GM23338 (cell line): ENCODE measurements around the gene KRT85. TPM values are rescaled to one million over a fixed set of nuclear protein-coding genes. Genes with fewer than 3 reads are reported as not detected.

Source experiments
- ATAC-seq: fragments of 200-7000 bp; cut with Tn5 transposase; 3 replicates; pipeline ENCODE4 v1.9.1; 2020
- DNase-seq: peaks from one replicate; pipeline ENCODE4 v3.0.0-alpha.2; 2015; ENCODE audit warnings: low spot score
- H2AFZ ChIP-seq: fragments of 200-600 bp; sonication (generic); 2 replicates; pipeline ENCODE4 v1.8.0; 2016; ENCODE audit warnings: antibody characterized with exemption, mild to moderate bottlenecking, moderate library complexity
- H3F3A ChIP-seq: fragments of 200-600 bp; sonication (generic); replicated peaks from 2 replicates; pipeline ENCODE4 v1.8.0; 2017; ENCODE audit warnings: antibody characterized with exemption, mixed run types, low read depth
- H3K27ac ChIP-seq: fragments of 200-600 bp; sonication (generic); 2 replicates; pipeline ENCODE4 v1.6.1; 2016; ENCODE audit warnings: low read depth
- H3K27me3 ChIP-seq: fragments of 200-600 bp; sonication (generic); 2 replicates; pipeline ENCODE4 v1.8.0; 2016; ENCODE audit warnings: mild to moderate bottlenecking, mixed run types, moderate library complexity; ENCODE audit not compliant: insufficient read depth
- H3K36me3 ChIP-seq: fragments of 200-600 bp; sonication (generic); 2 replicates; pipeline ENCODE4 v1.8.0; 2016; ENCODE audit warnings: mild to moderate bottlenecking; ENCODE audit not compliant: insufficient read depth
- H3K4me1 ChIP-seq: fragments of 200-600 bp; sonication (generic); 2 replicates; pipeline ENCODE4 v1.8.0; 2016; ENCODE audit warnings: mild to moderate bottlenecking, moderate library complexity; ENCODE audit not compliant: insufficient read depth
- H3K4me2 ChIP-seq: fragments of 200-600 bp; sonication (generic); 2 replicates; pipeline ENCODE4 v1.7.1; 2017; ENCODE audit warnings: mixed run types
- H3K4me3 ChIP-seq: fragments of 200-600 bp; sonication (generic); 2 replicates; pipeline ENCODE4 v1.6.1; 2016; ENCODE audit warnings: mixed run types
- H3K79me2 ChIP-seq: fragments of 200-600 bp; sonication (generic); replicated peaks from 2 replicates; pipeline ENCODE4 v1.8.0; 2017; ENCODE audit warnings: mild to moderate bottlenecking; ENCODE audit not compliant: insufficient read depth
- H3K9me2 ChIP-seq: fragments of 200-600 bp; sonication (generic); 2 replicates; pipeline ENCODE4 v1.8.0; 2017; ENCODE audit not compliant: insufficient read depth
- H4K20me1 ChIP-seq: fragments of 200-600 bp; sonication (generic); replicated peaks from 2 replicates; pipeline ENCODE4 v1.8.0; 2017; ENCODE audit warnings: mild to moderate bottlenecking; ENCODE audit not compliant: insufficient read depth
- H3K27ac Mint-ChIP-seq: 2 replicates; pipeline ENCODE4 v1.8.0; 2020; ENCODE audit warnings: inconsistent platforms, mild to moderate bottlenecking, moderate library complexity, mixed read lengths
- H3K27me3 Mint-ChIP-seq: 3 replicates; pipeline ENCODE4 v1.8.0; 2022; ENCODE audit warnings: low read depth, mild to moderate bottlenecking, moderate library complexity, mixed read lengths, inconsistent platforms; ENCODE audit not compliant: insufficient read depth, poor library complexity
- H3K36me3 Mint-ChIP-seq: 3 replicates; pipeline ENCODE4 v1.8.0; 2021; ENCODE audit warnings: low read depth, mild to moderate bottlenecking, inconsistent platforms, moderate library complexity, mixed read lengths
- H3K4me1 Mint-ChIP-seq: 3 replicates; pipeline ENCODE4 v1.8.0; 2020; ENCODE audit warnings: mild to moderate bottlenecking, inconsistent platforms, mixed read lengths
- H3K4me3 Mint-ChIP-seq: 3 replicates; pipeline ENCODE4 v1.8.0; 2021; ENCODE audit warnings: moderate library complexity, mild to moderate bottlenecking, inconsistent platforms, mixed read lengths
- H3K9me3 Mint-ChIP-seq: 3 replicates; pipeline ENCODE4 v1.8.0; 2020; ENCODE audit warnings: moderate library complexity, mild to moderate bottlenecking, inconsistent platforms, mixed read lengths
- CREB1 ChIP-seq: fragments of 250-450 bp; sonication (Bioruptor Pico); IDR thresholded peaks from 2 replicates; pipeline ENCODE4 v1.5.0; 2020; ENCODE audit warnings: low read depth, mild to moderate bottlenecking, moderate library complexity
- CTCF ChIP-seq, 2 experiments: fragments of 200-600 bp in 1 of 2; sonication (generic) in 1 of 2; conservative IDR thresholded peaks; 2 replicates each; pipeline versions ENCODE4 v1.5.1 to v1.6.1; 2016 to 2017; ENCODE audit warnings: antibody characterized with exemption in 2 of 2, low read depth in 2 of 2, mild to moderate bottlenecking in 2 of 2, moderate library complexity in 1 of 2
- ETS1 ChIP-seq: IDR thresholded peaks from 2 replicates; pipeline ENCODE4 v1.6.1; 2016; ENCODE audit warnings: antibody characterized with exemption
- EZH2 ChIP-seq: fragments of 200-600 bp; sonication (generic); IDR thresholded peaks from one replicate; pipeline ENCODE4 v1.8.0; 2017; ENCODE audit warnings: antibody characterized with exemption, mild to moderate bottlenecking, low read depth; ENCODE audit not compliant: unreplicated experiment
- EZH2phosphoT487 ChIP-seq: fragments of 200-600 bp; sonication (generic); IDR thresholded peaks from one replicate; pipeline ENCODE4 v1.8.1; 2018; ENCODE audit warnings: antibody characterized with exemption; ENCODE audit not compliant: unreplicated experiment
- JUNB ChIP-seq: IDR thresholded peaks from one replicate; pipeline ENCODE4 v1.6.1; 2016; ENCODE audit warnings: antibody characterized with exemption; ENCODE audit not compliant: unreplicated experiment
- NANOG ChIP-seq: IDR thresholded peaks from 2 replicates; pipeline ENCODE4 v1.6.1; 2016; ENCODE audit warnings: antibody characterized with exemption, borderline replicate concordance
- POLR2AphosphoS5 ChIP-seq: IDR thresholded peaks from 2 replicates; pipeline ENCODE4 v1.6.1; 2016; ENCODE audit warnings: antibody characterized with exemption, low read depth
- STAT1 ChIP-seq: IDR thresholded peaks from one replicate; pipeline ENCODE4 v1.6.1; 2016; ENCODE audit warnings: antibody characterized with exemption; ENCODE audit not compliant: unreplicated experiment
- ZNF462 ChIP-seq: fragments of 250-450 bp; sonication (Bioruptor Pico); IDR thresholded peaks from 2 replicates; pipeline ENCODE4 v1.5.0; 2020; ENCODE audit warnings: mild to moderate bottlenecking, moderate library complexity
- polyA plus RNA-seq: library from polyadenylated mRNA; unstranded; fragments of >200 nt; fragmentation: Nextera tagmentation; extraction: Ambion mirVana; gene quantifications from 2 replicates; pipeline ENCODE4 v1.2.1, GENCODE V29; 2016
- total RNA-seq: library from RNA; depleted of rRNA; stranded (reverse); fragments of >200 nt; shearing (Covaris generic); gene quantifications from 2 replicates; pipeline ENCODE4 v1.2.3, GENCODE V29; 2014

The KRT85 gene
- total and polyA plus RNA-seq, 2 experiments from 2014 or later, result not detected

GRCh38 chr12:52403561-52403960 lies 36.3 kb upstream of the KRT85 start (continued):
- TF ChIP-seq STAT1 (no peak), POLR2AphosphoS5 (no peak), EZH2 (no peak), ETS1 (no peak), JUNB (no peak), CREB1 (CRISPR knock-in tag) (no peak)

- H3K27ac Mint-ChIP-seq, result no peak overlapping the region
- no peak overlapping the region for H3K27ac ChIP-seq
- H3K36me3 Mint-ChIP-seq, result 0 out of 3 replicates have a peak, but pooled peaks cover under 1% of the 10 kb centered on the region
- no peaks in the 10 kb centered on the region for H3K79me2 ChIP-seq
- no peaks in the 10 kb centered on the region for H3F3A ChIP-seq
- peak; percentile 64 for ATAC-seq
- no peaks in the 10 kb centered on the region for H3K27me3 Mint-ChIP-seq
- no peaks in the 10 kb centered on the region for H3K4me1 ChIP-seq
- H3K9me3 Mint-ChIP-seq, result peaks cover 5% of the 10 kb centered on the region; the same call in 2 of the 3 replicates
- H3K4me3 ChIP-seq, result no peak overlapping the region
- no peak for DNase-seq
- no peak overlapping the region for H3K4me2 ChIP-seq
- no peaks in the 10 kb centered on the region for H3K9me2 ChIP-seq
- no peaks in the 10 kb centered on the region for H3K36me3 ChIP-seq
- H3K4me1 Mint-ChIP-seq, result peaks cover 10% of the 10 kb centered on the region
- H2AFZ ChIP-seq, result peak overlapping the region; percentile 4; the same call in 1 of the 2 replicates
- H3K27me3 ChIP-seq, result no peaks in the 10 kb centered on the region
- no peak overlapping the region for H3K4me3 Mint-ChIP-seq
- H4K20me1 ChIP-seq, result no peaks in the 10 kb centered on the region
- no peak for TF ChIP-seq CTCF (conservative IDR thresholded peaks at IDR 0.05; ENCODE audit: low read depth in 2 of 2)
- no peak for TF ChIP-seq STAT1
- no peak for TF ChIP-seq ETS1
- TF ChIP-seq CREB1 (CRISPR knock-in tag), result no peak
- TF ChIP-seq NANOG, result no peak
- no peak for TF ChIP-seq ZNF462
- TF ChIP-seq EZH2phosphoT487, result no peak
- no peak for TF ChIP-seq POLR2AphosphoS5
Observed at GRCh38 chr12:52402873-52403540, 35.7 kb upstream of the KRT85 start.
